ENCODE measurements around the gene LGALS3.

DNA sequence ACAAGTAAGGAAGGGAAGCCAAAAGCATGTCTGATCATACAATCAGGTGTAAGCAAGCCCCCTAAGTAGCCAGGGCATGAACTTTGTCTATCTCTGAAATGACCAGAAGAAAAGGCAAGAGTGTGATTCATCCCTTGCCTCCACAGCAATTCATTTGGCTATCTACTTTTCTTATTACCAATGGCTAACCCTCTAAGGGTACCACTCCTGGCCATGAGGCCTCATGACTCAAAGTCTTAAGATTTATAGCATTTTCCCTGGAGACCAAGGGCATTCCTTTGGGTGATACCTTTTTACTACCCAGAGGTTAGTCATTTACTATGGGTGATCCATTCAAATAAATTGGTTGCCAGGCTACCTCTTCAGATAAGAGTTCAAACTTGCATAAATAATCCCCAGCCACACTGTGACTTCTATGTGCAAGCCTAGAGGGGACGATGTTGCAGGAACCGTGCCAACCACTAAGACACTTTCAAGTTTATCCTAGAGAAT is 1.5 kb upstream of the LGALS3 start:
- no peak for TF ChIP-seq GLIS3 (CRISPR knock-in tag; IDR thresholded peaks at IDR 0.05)
- TF ChIP-seq, protein P1, sequence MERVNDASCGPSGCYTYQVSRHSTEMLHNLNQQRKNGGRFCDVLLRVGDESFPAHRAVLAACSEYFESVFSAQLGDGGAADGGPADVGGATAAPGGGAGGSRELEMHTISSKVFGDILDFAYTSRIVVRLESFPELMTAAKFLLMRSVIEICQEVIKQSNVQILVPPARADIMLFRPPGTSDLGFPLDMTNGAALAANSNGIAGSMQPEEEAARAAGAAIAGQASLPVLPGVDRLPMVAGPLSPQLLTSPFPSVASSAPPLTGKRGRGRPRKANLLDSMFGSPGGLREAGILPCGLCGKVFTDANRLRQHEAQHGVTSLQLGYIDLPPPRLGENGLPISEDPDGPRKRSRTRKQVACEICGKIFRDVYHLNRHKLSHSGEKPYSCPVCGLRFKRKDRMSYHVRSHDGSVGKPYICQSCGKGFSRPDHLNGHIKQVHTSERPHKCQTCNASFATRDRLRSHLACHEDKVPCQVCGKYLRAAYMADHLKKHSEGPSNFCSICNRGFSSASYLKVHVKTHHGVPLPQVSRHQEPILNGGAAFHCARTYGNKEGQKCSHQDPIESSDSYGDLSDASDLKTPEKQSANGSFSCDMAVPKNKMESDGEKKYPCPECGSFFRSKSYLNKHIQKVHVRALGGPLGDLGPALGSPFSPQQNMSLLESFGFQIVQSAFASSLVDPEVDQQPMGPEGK (CRISPR knock-in tag; IDR thresholded peaks at IDR 0.05; ENCODE audit: borderline replicate concordance), result no peak
- no peak for TF ChIP-seq PPARA (CRISPR knock-in tag; IDR thresholded peaks at IDR 0.05; ENCODE audit: borderline replicate concordance)
- no peak for TF ChIP-seq ZFP30 (CRISPR knock-in tag; IDR thresholded peaks at IDR 0.05)
- no peak for TF ChIP-seq TOX (CRISPR knock-in tag; IDR thresholded peaks at IDR 0.05; ENCODE audit: borderline replicate concordance)
- TF ChIP-seq, protein P2, sequence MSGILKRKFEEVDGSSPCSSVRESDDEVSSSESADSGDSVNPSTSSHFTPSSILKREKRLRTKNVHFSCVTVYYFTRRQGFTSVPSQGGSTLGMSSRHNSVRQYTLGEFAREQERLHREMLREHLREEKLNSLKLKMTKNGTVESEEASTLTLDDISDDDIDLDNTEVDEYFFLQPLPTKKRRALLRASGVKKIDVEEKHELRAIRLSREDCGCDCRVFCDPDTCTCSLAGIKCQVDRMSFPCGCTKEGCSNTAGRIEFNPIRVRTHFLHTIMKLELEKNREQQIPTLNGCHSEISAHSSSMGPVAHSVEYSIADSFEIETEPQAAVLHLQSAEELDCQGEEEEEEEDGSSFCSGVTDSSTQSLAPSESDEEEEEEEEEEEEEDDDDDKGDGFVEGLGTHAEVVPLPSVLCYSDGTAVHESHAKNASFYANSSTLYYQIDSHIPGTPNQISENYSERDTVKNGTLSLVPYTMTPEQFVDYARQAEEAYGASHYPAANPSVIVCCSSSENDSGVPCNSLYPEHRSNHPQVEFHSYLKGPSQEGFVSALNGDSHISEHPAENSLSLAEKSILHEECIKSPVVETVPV (CRISPR knock-in tag; IDR thresholded peaks at IDR 0.05), result no peak
- no peak for TF ChIP-seq BACH2 (CRISPR knock-in tag; IDR thresholded peaks at IDR 0.05; ENCODE audit: borderline replicate concordance)
- TF ChIP-seq CSDC2 (CRISPR knock-in tag; IDR thresholded peaks at IDR 0.05), result no peak
- TF ChIP-seq SNAI2 (CRISPR knock-in tag; IDR thresholded peaks at IDR 0.05), result no peak
- TF ChIP-seq OSR1 (CRISPR knock-in tag; IDR thresholded peaks at IDR 0.05), result no peak
- no peak for TF ChIP-seq RARB (CRISPR knock-in tag; IDR thresholded peaks at IDR 0.05)
- TF ChIP-seq CREB5 (CRISPR knock-in tag; IDR thresholded peaks at IDR 0.05; ENCODE audit: low read depth), result no peak
